Natural killer cell (primary cell): ENCODE data around the gene GPR179. TPM values are rescaled to one million over a fixed set of nuclear protein-coding genes. Genes with fewer than 3 reads are reported as not detected.
A peak's percentile ranks its signal among the peaks of the same experiment; 100 is the strongest.

Experiments used
- ATAC-seq, 3 donors: fragments of 150-1000 bp in 2 of 3; fragments of 200-7000 bp in 1 of 3; cut with Tn5 transposase; 1 replicate in 1 of 3; 2 replicates in 2 of 3; pipeline ENCODE4 v1.10.0; 2021; ENCODE audit warnings: mild to moderate bottlenecking in 2 of 3, moderate library complexity in 2 of 3
- DNase-seq, 2 donors: peaks; one replicate each; pipeline versions ENCODE4 v3.0.0 to v3.0.0-alpha.2; 2013 to 2021; ENCODE audit warnings: mixed read lengths in 1 of 2
- H3K27ac ChIP-seq: one replicate; pipeline ENCODE4 v1.5.1; 2013; ENCODE audit warnings: mild to moderate bottlenecking, low read length
- H3K27me3 ChIP-seq: one replicate; pipeline ENCODE4 v1.6.1; 2013; ENCODE audit warnings: low read length; ENCODE audit not compliant: control insufficient read depth, insufficient read depth
- H3K36me3 ChIP-seq: one replicate; pipeline ENCODE4 v1.6.1; 2013; ENCODE audit warnings: low read length; ENCODE audit not compliant: control insufficient read depth, insufficient read depth
- H3K4me1 ChIP-seq: one replicate; pipeline ENCODE4 v1.6.1; 2013; ENCODE audit warnings: low read length; ENCODE audit not compliant: control insufficient read depth, insufficient read depth
- H3K4me3 ChIP-seq: one replicate; pipeline ENCODE4 v1.5.1; 2013; ENCODE audit warnings: low read length
- H3K9me3 ChIP-seq: one replicate; pipeline ENCODE4 v1.6.1; 2013; ENCODE audit warnings: low read length; ENCODE audit not compliant: control insufficient read depth, insufficient read depth
- H3K27ac Mint-ChIP-seq, 2 donors: one replicate each; pipeline ENCODE4 v1.8.0; 2022; ENCODE audit warnings: mild to moderate bottlenecking in 2 of 2, mixed read lengths in 2 of 2, moderate library complexity in 1 of 2
- H3K27me3 Mint-ChIP-seq, 2 donors: one replicate each; pipeline ENCODE4 v1.8.0; 2022; ENCODE audit warnings: low read depth in 2 of 2, mixed read lengths in 2 of 2
- H3K36me3 Mint-ChIP-seq: one replicate; pipeline ENCODE4 v1.8.0; 2022; ENCODE audit warnings: mixed read lengths
- H3K4me1 Mint-ChIP-seq, 2 donors: one replicate each; pipeline ENCODE4 v1.8.0; 2022; ENCODE audit warnings: mixed read lengths in 2 of 2
- H3K4me3 Mint-ChIP-seq: one replicate; pipeline ENCODE4 v1.8.0; 2022; ENCODE audit warnings: mild to moderate bottlenecking, moderate library complexity, mixed read lengths
- H3K9me3 Mint-ChIP-seq, 2 donors: one replicate each; pipeline ENCODE4 v1.8.0; 2022; ENCODE audit warnings: mixed read lengths in 2 of 2
- CTCF ChIP-seq: fragments of 200-600 bp; IDR thresholded peaks from one replicate; pipeline ENCODE4 v1.8.0; 2022; ENCODE audit warnings: antibody characterized with exemption
- WGBS: methylation state at CpG from one replicate; pipeline ENCODE4 v1.1.7; 2013; ENCODE audit warnings: missing lambda C conversion rate; ENCODE audit not compliant: insufficient coverage; 5-methylcytosine and 5-hydroxymethylcytosine counted together
- intact Hi-C: fragments of 100-400 bp; cut with micrococcal nuclease; formaldehyde crosslinking; loops from one replicate; pipeline ENCODE4 v1.14.2; 2022
- total RNA-seq, 4 donors: library from RNA; stranded (reverse); fragments of 120-200 nt in 1 of 4; gene quantifications; one replicate each; pipeline versions ENCODE4 v1.2.3 to v1.2.4, GENCODE V29; 2013 to 2022

The GPR179 gene
- total RNA-seq, 3 donors from 2014 or later (not counting 1 experiment from before 2014, with no cell fraction given) = not detected

GRCh38 chr17:38334480-38335364, 9.0 kb downstream of the GPR179 start:
- no peak for TF ChIP-seq CTCF
- DNase-seq = no peak
- Histone ChIP-seq H3K4me3 (no peak overlapping the region), H3K27ac (no peak overlapping the region), H3K36me3 (no peaks in the 10 kb centered on the region), H3K4me1 (no peaks in the 10 kb centered on the region), H3K27me3 (no peaks in the 10 kb centered on the region), H3K9me3 (no peaks in the 10 kb centered on the region)
- intact Hi-C loops = no loop called here
- Mint-ChIP-seq H3K4me1 (no peaks in the 10 kb centered on the region), H3K27me3 (peaks cover 2 to 6% of the 10 kb centered on the region in 2 donors), H3K36me3 (no peaks in the 10 kb centered on the region), H3K27ac (no peak overlapping the region), H3K9me3 (no peaks in the 10 kb centered on the region), H3K4me3 (no peak overlapping the region)
- no peak for ATAC-seq
- WGBS = 89% methylated on average over 29 of the region's 30 CpGs

- intact Hi-C loops = no loop called here
- peak; percentile 31 to 57 (median 52) for ATAC-seq
- no peaks in the 10 kb centered on the region for H3K27me3 ChIP-seq
- H3K27ac Mint-ChIP-seq = no peak overlapping the region
- DNase-seq = peak in 1 of 2 donors; percentile 53
- no peaks in the 10 kb centered on the region for H3K9me3 ChIP-seq
- 56% methylated on average over 12 of the region's 12 CpGs for WGBS
- H3K4me1 ChIP-seq = no peaks in the 10 kb centered on the region
- no peak overlapping the region for H3K4me3 Mint-ChIP-seq
- H3K36me3 Mint-ChIP-seq = no peaks in the 10 kb centered on the region
- H3K9me3 Mint-ChIP-seq = no peaks in the 10 kb centered on the region
- no peaks in the 10 kb centered on the region for H3K36me3 ChIP-seq
- no peak overlapping the region for H3K27ac ChIP-seq
- TF ChIP-seq CTCF = peak; percentile 31
- H3K27me3 Mint-ChIP-seq = peaks cover 6 to 10% of the 10 kb centered on the region in 2 donors
- no peaks in the 10 kb centered on the region for H3K4me1 Mint-ChIP-seq
- no peak overlapping the region for H3K4me3 ChIP-seq
Observed at GRCh38 chr17:38333635-38334295, 10.0 kb downstream of the GPR179 start.

- no peak overlapping the region for H3K27ac ChIP-seq
- no peaks in the 10 kb centered on the region for H3K36me3 Mint-ChIP-seq
- no peak overlapping the region for H3K4me3 ChIP-seq
- H3K27me3 ChIP-seq = no peaks in the 10 kb centered on the region
- no peaks in the 10 kb centered on the region for H3K36me3 ChIP-seq
- ATAC-seq (no peak), DNase-seq (no peak)
- H3K27ac Mint-ChIP-seq = no peak overlapping the region
- intact Hi-C loops = no loop called here
- no peaks in the 10 kb centered on the region for H3K9me3 ChIP-seq
- no peak overlapping the region for H3K4me3 Mint-ChIP-seq
- TF ChIP-seq CTCF = no peak
- no peaks in the 10 kb centered on the region for H3K4me1 Mint-ChIP-seq
- H3K9me3 Mint-ChIP-seq = no peaks in the 10 kb centered on the region
- WGBS = 90% methylated on average over 7 of the region's 7 CpGs
- H3K4me1 ChIP-seq = no peaks in the 10 kb centered on the region
- peaks cover 6 to 10% of the 10 kb centered on the region in 2 donors for H3K27me3 Mint-ChIP-seq
Observed at GRCh38 chr17:38332735-38333134, 11.0 kb downstream of the GPR179 start.
